Kidney (tissue), 14 donors: ENCODE data around the gene ME3. TPM values are rescaled to one million over a fixed set of nuclear protein-coding genes. Genes with fewer than 3 reads are reported as not detected.
A peak's percentile ranks its signal among the peaks of the same experiment; 100 is the strongest.

ENCODE experiments used
- DNase-seq, 5 donors: peaks; one replicate each; pipeline ENCODE4 v3.0.0-alpha.2; 2013 to 2020
- FAIRE-seq: peaks from 2 replicates; lab custom pipeline; 2012; peaks lifted over from hg19 to GRCh38; lab: Jason Lieb, UNC
- H3K27ac ChIP-seq, 2 donors: one replicate each; pipeline ENCODE4 v1.7.0; 2013; ENCODE audit warnings: low read depth in 2 of 2, low read length in 2 of 2, inconsistent platforms in 1 of 2
- H3K27me3 ChIP-seq: one replicate; pipeline ENCODE4 v1.7.1; 2013; ENCODE audit warnings: low read length, inconsistent platforms; ENCODE audit not compliant: control insufficient read depth, insufficient read depth
- H3K36me3 ChIP-seq, 3 donors: one replicate each; pipeline versions ENCODE4 v1.7.0 to v1.7.1; 2013; ENCODE audit warnings: low read length in 3 of 3, control low read depth in 1 of 3, inconsistent platforms in 1 of 3; ENCODE audit not compliant: insufficient read depth in 3 of 3, control insufficient read depth in 2 of 3
- H3K4me1 ChIP-seq, 3 donors: one replicate each; pipeline versions ENCODE4 v1.7.0 to v1.7.1; 2013; ENCODE audit warnings: low read length in 3 of 3, inconsistent platforms in 1 of 3, low read depth in 1 of 3; ENCODE audit not compliant: control insufficient read depth in 2 of 3, insufficient read depth in 2 of 3
- H3K4me3 ChIP-seq, 3 donors: one replicate each; pipeline versions ENCODE4 v1.7.0 to v1.8.1; 2013; ENCODE audit warnings: low read length in 3 of 3, control low read depth in 1 of 3, inconsistent platforms in 1 of 3
- H3K9ac ChIP-seq, 3 donors: one replicate each; pipeline versions ENCODE4 v1.7.0 to v1.7.1; 2013; ENCODE audit warnings: low read length in 3 of 3, control low read depth in 1 of 3, inconsistent platforms in 1 of 3
- H3K9me3 ChIP-seq, 3 donors: one replicate each; pipeline versions ENCODE4 v1.7.0 to v1.7.1; 2013; ENCODE audit warnings: low read length in 3 of 3, control low read depth in 1 of 3, inconsistent platforms in 1 of 3; ENCODE audit not compliant: control insufficient read depth in 2 of 3, insufficient read depth in 1 of 3
- CTCF ChIP-seq: IDR thresholded peaks from 3 replicates; pipeline ENCODE4 v1.5.1; 2012; ENCODE audit warnings: mild to moderate bottlenecking, moderate library complexity, borderline replicate concordance; ENCODE audit not compliant: insufficient read depth; ENCODE audit errors: extremely low read depth
- intact Hi-C: fragments of 100-400 bp; cut with DNase I; formaldehyde crosslinking; loops from one replicate; pipeline ENCODE4 v1.11.1; 2022
- polyA plus RNA-seq: library from polyadenylated mRNA; stranded (reverse); fragments of 350-450 nt; fragmentation: Illumina TruSeq; extraction: RNeasy Lipid Tissue Mini Kit (QIAGEN cat#74804); gene quantifications from one replicate; pipeline ENCODE4 v1.2.3, GENCODE V29; 2014; ENCODE audit warnings: low read depth, low replicate concordance; ENCODE audit not compliant: insufficient read depth
- total RNA-seq: library from RNA; stranded (reverse); fragmentation: NEBNext Ultra II Directional; extraction: Animal tissue kit (Norgen Biotek cat#: 25700); gene quantifications from one replicate; pipeline ENCODE4 v1.2.1, GENCODE V29; 2021
- donor health status: control.
- donor health status: control.
- donor health status: control.
- donor health status: control.
- donor health status: control.
- donor health status: DM: yes; HTN: yes; CAD: no.
- donor health status: Normal renal cell carcinoma (clear cell type).

Gene ME3
- total and polyA plus RNA-seq, 2 donors from 2014 or later = 13.2 to 32.2 TPM

GRCh38 chr11:86551288-86552092 is 120.9 kb downstream of the ME3 start:
- no peak for FAIRE-seq
- peaks cover 0 to 18% (median 4%) of the 10 kb centered on the region in 3 donors for H3K4me1 ChIP-seq
- H3K27ac ChIP-seq = peak overlapping the region; percentile 26 to 77
- DNase-seq = no peak
- intact Hi-C loops = no loop called here
- no peaks in the 10 kb centered on the region for H3K9me3 ChIP-seq
- H3K4me3 ChIP-seq = no peak overlapping the region
- no peak overlapping the region for H3K9ac ChIP-seq
- no peak for TF ChIP-seq CTCF
- no peaks in the 10 kb centered on the region for H3K36me3 ChIP-seq
- no peaks in the 10 kb centered on the region for H3K27me3 ChIP-seq

- H3K36me3 ChIP-seq = no peaks in the 10 kb centered on the region
- peak overlapping the region; percentile 10 to 77 for H3K27ac ChIP-seq
- H3K9me3 ChIP-seq = no peaks in the 10 kb centered on the region
- DNase-seq (no peak), FAIRE-seq (no peak)
- H3K27me3 ChIP-seq = no peaks in the 10 kb centered on the region
- intact Hi-C loops = no loop called here
- H3K9ac ChIP-seq = no peak overlapping the region
- no peak for TF ChIP-seq CTCF
- H3K4me1 ChIP-seq = peaks cover 0 to 18% (median 4%) of the 10 kb centered on the region in 3 donors
- H3K4me3 ChIP-seq = no peak overlapping the region
Measured at GRCh38 chr11:86550757-86551156, 121.7 kb downstream of the ME3 start.

- Histone ChIP-seq H3K4me3 (no peak overlapping the region), H3K9ac (no peak overlapping the region), H3K9me3 (no peaks in the 10 kb centered on the region), H3K27ac (peak overlapping the region in 1 of 2 donors; percentile 69), H3K4me1 (peaks cover 0 to 18% (median 4%) of the 10 kb centered on the region in 3 donors), H3K36me3 (no peaks in the 10 kb centered on the region), H3K27me3 (no peaks in the 10 kb centered on the region)
- no peak for TF ChIP-seq CTCF
- no peak for DNase-seq
- intact Hi-C loops = no loop called here
- FAIRE-seq = no peak
Measured at GRCh38 chr11:86548271-86548917, 124.0 kb downstream of the ME3 start.
